Activated CD8-positive, alpha-beta memory T cell treated with anti-CD3 and anti-CD28 coated beads, Interleukin-2, amount 50 U/mL, for 24 hours (primary cell): ENCODE results near the gene SLC22A23.

Source experiments
- DNase-seq: peaks from one replicate; pipeline ENCODE4 v3.0.0-alpha.2; 2020; ENCODE audit errors: extremely low read depth

SLC22A23 gene, protein sequence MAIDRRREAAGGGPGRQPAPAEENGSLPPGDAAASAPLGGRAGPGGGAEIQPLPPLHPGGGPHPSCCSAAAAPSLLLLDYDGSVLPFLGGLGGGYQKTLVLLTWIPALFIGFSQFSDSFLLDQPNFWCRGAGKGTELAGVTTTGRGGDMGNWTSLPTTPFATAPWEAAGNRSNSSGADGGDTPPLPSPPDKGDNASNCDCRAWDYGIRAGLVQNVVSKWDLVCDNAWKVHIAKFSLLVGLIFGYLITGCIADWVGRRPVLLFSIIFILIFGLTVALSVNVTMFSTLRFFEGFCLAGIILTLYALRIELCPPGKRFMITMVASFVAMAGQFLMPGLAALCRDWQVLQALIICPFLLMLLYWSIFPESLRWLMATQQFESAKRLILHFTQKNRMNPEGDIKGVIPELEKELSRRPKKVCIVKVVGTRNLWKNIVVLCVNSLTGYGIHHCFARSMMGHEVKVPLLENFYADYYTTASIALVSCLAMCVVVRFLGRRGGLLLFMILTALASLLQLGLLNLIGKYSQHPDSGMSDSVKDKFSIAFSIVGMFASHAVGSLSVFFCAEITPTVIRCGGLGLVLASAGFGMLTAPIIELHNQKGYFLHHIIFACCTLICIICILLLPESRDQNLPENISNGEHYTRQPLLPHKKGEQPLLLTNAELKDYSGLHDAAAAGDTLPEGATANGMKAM

GRCh38 chr6:3456898-3457709, at the start of gene SLC22A23:
Gene SLC22A23, minus strand, starts transcription at chr6:3457050. Its CDS starts 491 bp downstream, at chr6:3456559.
- no peak for DNase-seq

- DNase-seq: no peak
These were observed 49.4 kb upstream of the SLC22A23 start for GRCh38 chr6:3506200-3506599.

GRCh38 chr6:3504938-3505805, 48.3 kb upstream of the SLC22A23 start:
- no peak for DNase-seq

DNA sequence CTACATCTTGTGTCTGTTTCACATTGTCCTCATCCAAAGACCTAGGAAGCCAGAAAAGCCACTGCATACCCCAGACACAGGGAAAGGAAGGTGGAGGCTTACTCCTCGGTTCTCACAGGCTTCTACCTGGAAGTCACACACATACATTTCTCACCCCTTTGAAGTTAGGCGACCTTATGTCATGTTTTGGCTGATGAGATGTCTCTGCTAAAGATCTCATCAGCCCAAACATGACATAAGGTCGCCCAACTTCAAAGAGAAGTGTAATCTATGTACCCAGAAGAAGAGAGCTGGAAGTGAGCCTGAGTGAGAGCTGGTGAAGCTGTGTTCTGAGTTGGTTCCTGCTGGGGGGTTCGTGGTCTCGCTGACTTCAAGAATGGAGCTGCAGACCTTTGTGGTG, 47.5 kb upstream of the SLC22A23 start:
- no peak for DNase-seq

DNA sequence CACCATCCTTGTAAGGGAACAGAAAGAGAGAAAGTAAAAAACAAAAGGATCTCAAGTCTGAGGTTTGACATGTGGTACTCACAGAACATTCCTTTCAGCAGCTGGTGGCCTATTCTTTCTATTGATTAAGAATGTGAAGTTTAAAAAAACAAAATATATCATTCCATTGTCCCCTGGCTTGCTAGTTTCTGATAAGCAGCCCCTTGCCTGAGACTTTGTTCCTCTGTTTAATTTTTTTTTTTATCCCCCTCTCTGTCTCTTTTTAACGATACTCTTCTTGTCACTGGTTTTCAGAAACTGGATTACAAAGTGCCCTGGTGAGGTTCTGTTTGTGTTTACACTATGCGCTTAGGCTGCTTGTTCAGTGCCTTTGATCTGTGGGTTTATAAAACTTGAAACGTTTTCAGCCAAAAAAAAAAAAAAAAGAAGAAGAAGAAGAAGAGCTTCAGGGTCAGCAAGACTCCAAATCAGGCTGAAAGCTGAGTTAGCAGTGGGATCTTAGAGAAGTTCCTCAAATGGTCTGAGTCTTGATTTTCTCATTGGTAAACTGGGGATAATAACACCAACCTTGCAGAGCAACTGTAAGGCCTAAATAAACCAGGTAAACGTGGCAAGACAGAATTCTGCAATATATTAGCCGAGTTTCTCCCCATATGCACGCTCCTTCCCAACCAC, 45.1 kb upstream of the SLC22A23 start:
- no peak for DNase-seq

- DNase-seq: no peak
These were observed 43.6 kb upstream of the SLC22A23 start for GRCh38 chr6:3500262-3501014.

- no peak for DNase-seq
These were observed 42.8 kb upstream of the SLC22A23 start for GRCh38 chr6:3499603-3500002.

GRCh38 chr6:3496395-3496794, 39.5 kb upstream of the SLC22A23 start:
- no peak for DNase-seq

DNA sequence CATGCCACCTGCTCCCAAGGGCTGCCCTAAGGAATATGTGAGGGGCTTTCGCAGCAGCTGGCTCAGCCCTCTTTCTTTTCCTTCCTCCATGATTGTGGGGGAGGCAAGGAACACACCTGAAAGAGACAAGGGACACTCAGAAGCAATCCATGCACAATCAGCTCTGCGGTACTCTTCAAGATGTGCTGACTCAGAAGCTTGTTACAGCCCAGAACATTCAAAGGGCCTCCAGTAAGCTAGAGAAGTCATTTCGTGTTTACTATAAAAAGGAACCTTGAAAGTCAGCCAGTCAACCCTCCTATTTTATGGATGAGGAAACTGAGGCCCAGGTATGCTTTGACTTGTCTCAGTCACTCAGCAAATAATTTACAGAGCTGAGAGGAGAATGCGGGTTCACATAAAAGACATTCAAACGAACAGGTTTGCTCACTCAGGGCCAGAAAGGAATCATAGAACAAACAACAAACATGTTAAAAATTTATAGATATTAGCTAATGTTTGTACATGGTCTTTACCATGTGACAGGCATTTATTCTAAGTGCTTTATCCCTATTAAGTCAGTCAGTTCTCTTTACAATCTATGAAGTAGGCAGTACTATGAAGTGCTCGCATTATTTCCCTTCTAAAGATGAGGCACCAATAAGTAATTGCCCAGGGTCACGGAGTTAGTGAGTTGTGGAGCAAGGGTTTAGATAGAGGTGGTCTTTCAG, 37.7 kb upstream of the SLC22A23 start:
- DNase-seq: no peak

DNA sequence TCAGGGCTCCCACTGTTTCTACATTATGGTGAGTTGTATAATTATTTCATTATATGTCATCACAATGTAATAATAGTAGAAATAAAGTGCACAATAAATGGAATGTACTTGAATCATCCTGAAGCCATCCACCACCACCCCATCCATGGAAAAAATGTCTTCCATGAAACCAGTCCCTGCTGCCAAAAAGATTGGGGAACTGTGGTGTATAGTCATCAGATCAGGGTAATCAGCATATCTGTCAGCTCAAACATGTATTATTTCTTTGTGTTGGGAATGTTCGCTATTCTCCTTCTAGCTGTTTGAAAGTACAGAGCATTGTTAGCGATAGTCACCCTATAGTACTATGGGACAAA, 33.8 kb upstream of the SLC22A23 start:
- DNase-seq: no peak

DNA sequence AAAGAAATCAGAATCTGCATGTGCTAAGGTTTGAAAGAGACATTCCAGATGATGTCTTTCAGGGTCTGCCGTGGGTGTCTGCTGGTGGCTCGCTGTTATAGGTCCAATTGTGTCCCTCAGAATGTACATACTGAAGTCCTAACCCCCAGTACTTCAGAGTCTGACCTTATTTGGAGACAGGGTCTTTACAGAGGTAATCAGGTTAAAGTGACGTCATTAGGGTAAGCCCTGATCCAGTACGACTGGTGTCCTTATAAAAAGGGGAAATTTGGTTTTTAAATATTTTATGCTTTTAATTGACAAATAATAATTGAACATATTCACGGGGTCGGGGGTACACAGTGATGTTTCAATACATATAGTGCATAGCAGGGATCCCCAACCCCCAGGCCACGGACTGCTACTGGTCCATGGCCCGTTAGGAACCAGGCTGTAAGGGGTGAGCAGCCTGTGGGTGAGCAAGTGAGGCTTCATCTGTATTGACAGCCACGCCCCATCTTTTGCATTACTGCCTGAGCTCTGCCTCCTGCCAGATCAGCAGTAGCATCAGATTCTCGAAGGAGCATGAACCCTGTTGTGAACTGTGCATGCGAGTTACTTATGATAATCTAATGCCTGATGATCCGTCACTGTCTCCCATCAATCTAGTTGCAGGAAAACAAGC, 33.2 kb upstream of the SLC22A23 start:
- no peak for DNase-seq

- no peak for DNase-seq
These were observed 32.3 kb upstream of the SLC22A23 start for GRCh38 chr6:3489027-3489757.

DNA sequence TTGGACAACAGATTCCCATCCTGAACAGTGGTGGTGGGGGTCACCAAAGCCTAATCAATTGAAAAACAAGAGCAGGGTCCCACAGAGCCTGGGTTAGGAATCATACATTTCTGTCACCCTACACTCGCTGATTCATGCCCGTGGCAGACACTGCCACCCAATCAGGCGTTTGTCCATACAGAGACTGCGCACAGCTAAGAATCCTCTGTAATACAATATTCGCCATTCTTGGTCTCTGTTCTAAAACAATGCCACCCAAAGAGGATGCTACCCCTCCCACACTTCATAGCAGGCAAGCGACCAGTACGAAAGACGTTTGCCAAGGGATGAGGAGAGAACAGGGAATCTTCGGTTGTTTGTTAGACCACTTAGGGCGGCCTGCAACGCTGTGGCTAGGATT, 28.1 kb upstream of the SLC22A23 start:
- no peak for DNase-seq

DNA sequence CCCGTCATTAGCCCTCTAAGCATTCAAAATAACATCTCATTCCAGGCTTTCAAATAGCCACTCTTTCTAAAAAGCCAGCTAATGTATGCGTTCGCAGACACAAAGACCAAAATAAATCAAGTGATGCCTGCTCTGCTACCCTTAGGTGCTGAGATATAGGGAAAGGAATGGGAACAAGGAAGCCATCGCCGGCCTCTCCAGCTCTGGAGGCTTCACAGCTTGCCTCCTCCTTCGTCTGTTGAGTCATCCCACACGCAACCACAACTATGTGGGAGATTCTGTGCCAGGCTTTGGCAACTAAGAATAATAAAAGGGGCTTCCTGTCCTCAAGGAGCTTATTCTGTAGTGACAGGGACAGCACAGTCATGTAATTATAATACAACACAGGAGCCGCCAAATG, 27.3 kb upstream of the SLC22A23 start:
- no peak for DNase-seq

- DNase-seq: no peak
These were observed 26.8 kb upstream of the SLC22A23 start for GRCh38 chr6:3483675-3484074.

GRCh38 chr6:3482869-3483268, 26.0 kb upstream of the SLC22A23 start:
- no peak for DNase-seq

- DNase-seq: no peak
These were observed 24.8 kb upstream of the SLC22A23 start for GRCh38 chr6:3481640-3482039.

DNA sequence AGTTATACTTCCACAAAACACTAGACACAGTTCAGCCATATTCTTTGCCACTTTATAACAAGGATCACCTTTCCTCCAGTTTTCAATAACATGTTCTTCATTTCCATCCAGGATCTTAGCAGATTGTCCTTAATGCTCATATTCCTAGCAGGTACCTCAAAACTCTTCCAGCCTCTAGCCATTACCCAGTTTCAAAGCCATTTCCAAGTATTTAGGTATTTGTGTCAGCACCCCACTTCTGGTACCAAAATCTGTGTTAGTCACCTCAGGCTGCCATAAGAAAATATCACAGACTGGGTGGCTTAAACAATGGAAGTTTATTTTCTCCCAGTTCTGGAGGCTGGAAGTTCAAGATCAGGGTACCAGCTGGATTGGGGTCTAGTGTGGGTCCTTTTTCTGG, 23.2 kb upstream of the SLC22A23 start:
- no peak for DNase-seq
